AG08395 (cell line): Measurements from ENCODE around the gene DTD1.
A peak's percentile ranks its signal among the peaks of the same experiment; 100 is the strongest.

Experiments used
- DNase-seq: peaks from one replicate; pipeline ENCODE4 v3.0.0; 2012; ENCODE audit warnings: mixed read lengths, low spot score

The DTD1 gene, protein sequence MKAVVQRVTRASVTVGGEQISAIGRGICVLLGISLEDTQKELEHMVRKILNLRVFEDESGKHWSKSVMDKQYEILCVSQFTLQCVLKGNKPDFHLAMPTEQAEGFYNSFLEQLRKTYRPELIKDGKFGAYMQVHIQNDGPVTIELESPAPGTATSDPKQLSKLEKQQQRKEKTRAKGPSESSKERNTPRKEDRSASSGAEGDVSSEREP

DNA sequence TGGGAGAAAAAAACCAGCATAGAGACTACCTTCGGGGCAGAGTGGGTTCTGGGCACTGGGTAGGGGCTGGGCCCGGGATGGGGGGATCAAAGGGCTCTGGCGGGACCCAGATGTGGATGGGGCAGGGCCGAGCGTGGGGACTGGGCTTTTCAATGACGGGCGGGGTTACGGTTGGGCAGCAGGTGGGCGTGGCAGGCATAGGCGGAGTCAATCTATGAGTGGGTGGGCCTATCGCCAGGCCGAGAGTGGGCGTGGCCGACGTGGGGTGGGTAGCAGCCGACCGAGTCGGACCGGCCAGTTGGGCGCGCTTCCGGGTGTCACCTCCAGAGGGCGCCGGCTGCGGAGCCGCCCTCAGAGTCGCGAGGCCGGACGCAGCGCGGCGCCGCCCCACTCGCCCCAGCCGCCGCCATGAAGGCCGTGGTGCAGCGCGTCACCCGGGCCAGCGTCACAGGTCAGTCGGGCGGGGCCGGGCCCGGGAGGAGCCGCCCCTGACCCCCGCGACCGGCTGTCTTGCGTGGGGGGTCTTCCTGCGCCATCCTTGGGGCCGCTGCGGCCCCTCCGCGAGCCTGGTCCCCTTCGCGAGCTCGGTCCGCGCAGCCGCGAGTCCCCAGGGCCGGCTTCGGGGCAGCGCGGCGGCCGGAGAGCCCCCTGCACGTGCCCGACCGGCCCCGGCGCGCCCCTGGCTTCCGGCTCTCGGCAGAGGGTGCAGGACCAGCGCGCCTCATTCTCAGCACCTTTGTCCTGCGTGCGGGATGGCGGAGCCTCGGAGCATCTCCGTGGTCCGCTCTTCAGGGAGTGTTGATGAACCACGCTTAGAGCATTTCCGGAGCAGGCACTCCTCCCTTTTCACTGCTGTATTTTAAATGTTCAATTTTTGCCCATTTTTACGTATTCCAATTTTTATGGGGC lies at the start of gene DTD1:
Gene DTD1, plus strand, starts transcription at position 390 of the 909 bp plus-strand sequence. Its CDS starts 19 bp downstream, at position 409.
- peak; percentile 94 for DNase-seq

DNA sequence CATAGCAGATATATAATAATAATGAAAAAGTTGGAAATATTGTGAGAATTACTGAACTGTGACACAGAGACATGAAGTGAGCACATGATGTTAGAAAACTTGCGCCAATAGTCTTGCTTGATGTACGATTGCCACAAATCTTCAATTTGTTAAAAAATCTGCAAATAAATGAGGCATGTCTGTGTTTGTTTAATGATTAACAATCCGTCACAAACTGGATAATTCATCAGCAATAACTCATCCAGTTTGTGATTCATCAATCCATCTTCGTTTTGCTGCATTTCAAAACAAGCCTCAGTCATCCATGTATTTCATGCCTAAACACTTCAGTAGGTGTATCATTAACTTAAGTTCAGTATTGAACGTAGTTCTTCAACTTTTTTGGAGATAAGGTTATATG lies 46.1 kb upstream of the DTD1 start:
- no peak for DNase-seq

GRCh38 chr20:18543216-18543615 lies 44.6 kb upstream of the DTD1 start:
- DNase-seq, result no peak

DNA sequence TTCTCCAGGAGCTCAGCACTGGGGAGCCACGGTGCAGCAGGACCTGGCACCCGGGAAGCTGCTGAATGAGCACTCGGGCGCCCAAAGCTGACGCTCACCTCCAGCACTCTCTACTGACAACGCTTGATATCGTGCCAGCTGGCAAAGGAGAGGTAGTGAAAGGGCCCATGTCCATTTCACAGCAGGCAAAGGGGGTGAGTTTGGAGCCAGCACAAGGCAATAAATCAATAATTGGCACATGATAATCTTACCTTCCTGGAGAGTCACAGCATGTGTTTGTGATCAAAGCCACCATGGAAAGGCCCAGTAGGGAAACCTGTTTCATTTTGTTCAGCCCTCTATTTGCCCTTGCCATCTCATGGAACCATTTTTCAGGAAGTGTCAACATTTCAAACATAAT lies 43.9 kb upstream of the DTD1 start:
- no peak for DNase-seq

DNA sequence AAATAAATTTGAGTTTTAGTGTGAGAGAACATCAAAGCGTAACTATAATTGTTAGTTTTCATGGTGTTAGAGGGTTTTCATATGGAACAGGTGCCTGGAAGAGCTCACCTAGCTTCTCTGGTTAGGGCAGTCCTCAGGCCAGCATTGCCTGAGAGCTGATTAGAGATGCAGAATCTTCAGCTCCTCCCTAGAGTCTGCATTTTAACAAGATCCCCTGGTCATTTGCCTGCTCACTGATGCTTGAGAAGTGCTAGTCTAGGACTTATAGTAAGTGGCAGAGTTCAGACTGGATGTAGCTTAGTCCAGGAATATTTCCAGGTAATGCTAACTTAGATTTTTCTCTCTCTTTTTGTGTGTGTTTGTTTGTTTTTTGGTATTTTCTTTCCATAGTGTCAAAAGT lies 42.3 kb upstream of the DTD1 start:
- no peak for DNase-seq

- no peak for DNase-seq
These were observed 39.4 kb upstream of the DTD1 start for GRCh38 chr20:18548465-18548864.

- no peak for DNase-seq
These were observed 34.1 kb upstream of the DTD1 start for GRCh38 chr20:18553746-18554145.

GRCh38 chr20:18566892-18567738 lies 20.7 kb upstream of the DTD1 start, which contains the start of gene SMIM26:
Gene SMIM26, plus strand, starts transcription at chr20:18567432. Its CDS starts 47 bp downstream, at chr20:18567479.
- peak; percentile 95 for DNase-seq

- peak; percentile 11 for DNase-seq
These were observed 20.1 kb upstream of the DTD1 start for GRCh38 chr20:18567739-18568091.

- no peak for DNase-seq
These were observed 16.8 kb upstream of the DTD1 start for GRCh38 chr20:18571009-18571408.

GRCh38 chr20:18571578-18571977 lies 16.3 kb upstream of the DTD1 start:
- DNase-seq, result no peak

GRCh38 chr20:18577942-18578341 lies 9.9 kb upstream of the DTD1 start:
- no peak for DNase-seq

- DNase-seq, result no peak
These were observed 9.3 kb upstream of the DTD1 start for GRCh38 chr20:18578581-18578980.

GRCh38 chr20:18580012-18580411 lies 7.8 kb upstream of the DTD1 start:
- no peak for DNase-seq

- DNase-seq, result no peak
These were observed 2.7 kb upstream of the DTD1 start for GRCh38 chr20:18585134-18585533.

- DNase-seq, result no peak
These were observed 700 bp downstream of the DTD1 start for GRCh38 chr20:18588574-18588933.

GRCh38 chr20:18589941-18590674 lies 2.3 kb downstream of the DTD1 start:
- DNase-seq, result no peak

- no peak for DNase-seq
These were observed 8.4 kb downstream of the DTD1 start for GRCh38 chr20:18596270-18596669.

DNA sequence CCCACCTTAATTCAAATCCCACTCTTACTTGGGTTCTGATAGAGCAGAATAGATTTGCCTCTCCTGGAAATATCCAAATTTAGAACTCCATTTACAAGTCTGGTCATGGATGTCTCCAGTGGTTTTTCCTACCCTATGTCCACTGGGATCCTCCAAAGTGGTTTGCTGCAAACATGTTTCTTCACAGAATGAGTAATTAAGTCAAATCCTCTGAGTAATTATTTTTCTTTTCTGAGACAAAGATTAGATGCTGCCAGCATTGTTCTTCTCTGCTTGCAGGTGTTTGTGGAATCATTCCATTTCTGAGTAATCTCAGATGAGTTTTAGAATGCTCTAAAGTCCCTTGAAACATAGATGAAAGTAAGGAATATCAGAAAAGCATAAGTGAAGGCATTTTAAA lies 21.9 kb downstream of the DTD1 start:
- no peak for DNase-seq

- peak; percentile 17 for DNase-seq
These were observed 23.6 kb downstream of the DTD1 start for GRCh38 chr20:18611492-18611891.

- no peak for DNase-seq
These were observed 25.7 kb downstream of the DTD1 start for GRCh38 chr20:18613553-18613952.

- no peak for DNase-seq
These were observed 26.4 kb downstream of the DTD1 start for GRCh38 chr20:18614244-18614643.
